ENCODE data around the gene RAB3IP.
"Not testable (repeated sequence)": the region's sequence is repeated elsewhere in the genome, so short reads cannot be mapped to it uniquely, and the experiment has no call there.

RAB3IP gene

GRCh38 chr12:69758105-69758504, 19.4 kb downstream of the RAB3IP start:
- DNase-seq, result no peak

- DNase-seq, result not testable (repeated sequence)
Observed at GRCh38 chr12:69759581-69759980, 20.9 kb downstream of the RAB3IP start.

- no peak for DNase-seq
Observed at GRCh38 chr12:69765515-69765914, 26.9 kb downstream of the RAB3IP start.

- no peak for DNase-seq
Observed at GRCh38 chr12:69766260-69766659, 27.6 kb downstream of the RAB3IP start.

GRCh38 chr12:69779928-69780327, 41.3 kb downstream of the RAB3IP start:
- no peak for DNase-seq

- DNase-seq, result no peak
Observed at GRCh38 chr12:69783365-69783764, 44.7 kb downstream of the RAB3IP start.

- no peak for DNase-seq
Observed at GRCh38 chr12:69789351-69789750, 50.7 kb downstream of the RAB3IP start.

- DNase-seq, result no peak
Observed at GRCh38 chr12:69792533-69792932, 53.9 kb downstream of the RAB3IP start.

- not testable (repeated sequence) for DNase-seq
Observed at GRCh38 chr12:69807101-69807897, 68.6 kb downstream of the RAB3IP start.

- DNase-seq, result no peak
Observed at GRCh38 chr12:69810870-69811498, 72.3 kb downstream of the RAB3IP start.

- no peak for DNase-seq
Observed at GRCh38 chr12:69816082-69816481, 77.4 kb downstream of the RAB3IP start.

- no peak for DNase-seq
Observed at GRCh38 chr12:69821032-69821455, 82.4 kb downstream of the RAB3IP start.

GRCh38 chr12:69821456-69822159, 82.9 kb downstream of the RAB3IP start:
- DNase-seq, result no peak

- no peak for DNase-seq
Observed at GRCh38 chr12:69822201-69822860, 83.7 kb downstream of the RAB3IP start.

- DNase-seq, result no peak
Observed at GRCh38 chr12:69824028-69824427, 85.4 kb downstream of the RAB3IP start.

- no peak for DNase-seq
Observed at GRCh38 chr12:69824966-69825560, 86.4 kb downstream of the RAB3IP start, which contains the start of gene MYRFL. MYRFL (plus strand) TSS chr12:69825227; CDS start chr12:69825518, 291 bp downstream.

- DNase-seq, result no peak
Observed at GRCh38 chr12:69828897-69829296, 90.2 kb downstream of the RAB3IP start.

- DNase-seq, result no peak
Observed at GRCh38 chr12:69833696-69834095, 95.0 kb downstream of the RAB3IP start.

- DNase-seq, result no peak
Observed at GRCh38 chr12:69834147-69834546, 95.5 kb downstream of the RAB3IP start.

- no peak for DNase-seq
Observed at GRCh38 chr12:69834576-69834975, 95.9 kb downstream of the RAB3IP start.

- no peak for DNase-seq
Observed at GRCh38 chr12:69835081-69835480, 96.4 kb downstream of the RAB3IP start.

GRCh38 chr12:69836015-69836414, 97.4 kb downstream of the RAB3IP start:
- no peak for DNase-seq

- DNase-seq, result no peak
Observed at GRCh38 chr12:69837191-69837590, 98.5 kb downstream of the RAB3IP start.
